Lower lobe of right lung (tissue), 2 donors: ENCODE measurements around the gene STIMATE. TPM values are rescaled to one million over a fixed set of nuclear protein-coding genes. Genes with fewer than 3 reads are reported as not detected.

ENCODE experiments used
- ATAC-seq, 2 donors: fragments of 200-7000 bp; cut with Tn5 transposase; one replicate each; pipeline ENCODE4 v1.9.1; 2020 to 2022; ENCODE audit warnings: mild to moderate bottlenecking in 2 of 2, moderate library complexity in 2 of 2
- DNase-seq: peaks from one replicate; pipeline ENCODE4 v3.0.0-alpha.2; 2020
- H3K27ac ChIP-seq: fragments of 200-600 bp; one replicate; pipeline ENCODE4 v1.8.0; 2022
- H3K27me3 ChIP-seq: fragments of 200-600 bp; one replicate; pipeline ENCODE4 v1.8.0; 2022; ENCODE audit warnings: low read depth
- H3K36me3 ChIP-seq: fragments of 200-600 bp; one replicate; pipeline ENCODE4 v1.8.0; 2022; ENCODE audit warnings: mild to moderate bottlenecking
- H3K4me1 ChIP-seq: fragments of 200-600 bp; one replicate; pipeline ENCODE4 v1.8.0; 2022
- H3K4me3 ChIP-seq: fragments of 200-600 bp; one replicate; pipeline ENCODE4 v1.8.0; 2022; ENCODE audit warnings: mild to moderate bottlenecking
- H3K9me3 ChIP-seq: fragments of 200-600 bp; one replicate; pipeline ENCODE4 v1.8.0; 2022
- intact Hi-C: fragments of 100-400 bp; cut with DNase I; formaldehyde crosslinking; loops from one replicate; pipeline ENCODE4 v1.11.0; 2022
- total RNA-seq: library from RNA; stranded (reverse); fragmentation: NEBNext Ultra II Directional; extraction: Animal tissue kit (Norgen Biotek cat#: 25700); gene quantifications from one replicate; pipeline ENCODE4 v1.2.1, GENCODE V29; 2021
- TF ChIP-seq, protein P1 (sequence below): fragments of 200-600 bp; IDR thresholded peaks from one replicate; pipeline ENCODE4 v1.8.0; 2022; ENCODE audit warnings: antibody characterized with exemption, mild to moderate bottlenecking
- donor health status: DM: no; HTN: yes; CAD: no; lungs with severe emphysema.

STIMATE gene
- total RNA-seq, 1 donor from 2014 or later, result 42.4 TPM

DNA sequence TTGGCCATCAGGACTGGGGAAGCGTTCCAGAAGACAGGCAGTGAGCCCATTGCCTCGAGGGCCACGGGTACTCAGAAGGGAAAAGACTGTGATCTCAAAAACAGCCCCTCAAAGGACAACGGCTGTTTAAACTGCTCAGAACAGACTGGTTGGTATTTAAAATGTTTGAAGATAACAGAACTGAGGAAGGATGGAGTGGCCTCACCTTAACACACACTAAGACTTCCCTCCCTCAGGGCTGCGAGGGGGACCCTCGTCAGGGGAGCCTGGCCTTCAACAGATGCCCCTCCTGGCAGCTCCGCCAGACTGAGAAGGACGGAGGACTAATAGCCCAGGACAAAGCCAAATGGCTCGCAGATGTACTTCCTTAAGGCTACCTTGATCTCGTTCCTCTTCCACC lies 2.6 kb downstream of the STIMATE start:
- H3K9me3 ChIP-seq, result no peaks in the 10 kb centered on the region
- intact Hi-C loops, result no loop called here
- H3K4me3 ChIP-seq, result no peak overlapping the region
- H3K4me1 ChIP-seq, result peaks cover 74% of the 10 kb centered on the region
- H3K27ac ChIP-seq, result no peak overlapping the region
- ATAC-seq (no peak), DNase-seq (no peak)
- TF ChIP-seq, protein P1, sequence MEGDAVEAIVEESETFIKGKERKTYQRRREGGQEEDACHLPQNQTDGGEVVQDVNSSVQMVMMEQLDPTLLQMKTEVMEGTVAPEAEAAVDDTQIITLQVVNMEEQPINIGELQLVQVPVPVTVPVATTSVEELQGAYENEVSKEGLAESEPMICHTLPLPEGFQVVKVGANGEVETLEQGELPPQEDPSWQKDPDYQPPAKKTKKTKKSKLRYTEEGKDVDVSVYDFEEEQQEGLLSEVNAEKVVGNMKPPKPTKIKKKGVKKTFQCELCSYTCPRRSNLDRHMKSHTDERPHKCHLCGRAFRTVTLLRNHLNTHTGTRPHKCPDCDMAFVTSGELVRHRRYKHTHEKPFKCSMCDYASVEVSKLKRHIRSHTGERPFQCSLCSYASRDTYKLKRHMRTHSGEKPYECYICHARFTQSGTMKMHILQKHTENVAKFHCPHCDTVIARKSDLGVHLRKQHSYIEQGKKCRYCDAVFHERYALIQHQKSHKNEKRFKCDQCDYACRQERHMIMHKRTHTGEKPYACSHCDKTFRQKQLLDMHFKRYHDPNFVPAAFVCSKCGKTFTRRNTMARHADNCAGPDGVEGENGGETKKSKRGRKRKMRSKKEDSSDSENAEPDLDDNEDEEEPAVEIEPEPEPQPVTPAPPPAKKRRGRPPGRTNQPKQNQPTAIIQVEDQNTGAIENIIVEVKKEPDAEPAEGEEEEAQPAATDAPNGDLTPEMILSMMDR, result no peak
- no peaks in the 10 kb centered on the region for H3K27me3 ChIP-seq
- H3K36me3 ChIP-seq, result no peaks in the 10 kb centered on the region

GRCh38 chr3:52893723-52894122 lies 3.6 kb downstream of the STIMATE start:
- peaks cover 74% of the 10 kb centered on the region for H3K4me1 ChIP-seq
- no peak for ATAC-seq

DNA sequence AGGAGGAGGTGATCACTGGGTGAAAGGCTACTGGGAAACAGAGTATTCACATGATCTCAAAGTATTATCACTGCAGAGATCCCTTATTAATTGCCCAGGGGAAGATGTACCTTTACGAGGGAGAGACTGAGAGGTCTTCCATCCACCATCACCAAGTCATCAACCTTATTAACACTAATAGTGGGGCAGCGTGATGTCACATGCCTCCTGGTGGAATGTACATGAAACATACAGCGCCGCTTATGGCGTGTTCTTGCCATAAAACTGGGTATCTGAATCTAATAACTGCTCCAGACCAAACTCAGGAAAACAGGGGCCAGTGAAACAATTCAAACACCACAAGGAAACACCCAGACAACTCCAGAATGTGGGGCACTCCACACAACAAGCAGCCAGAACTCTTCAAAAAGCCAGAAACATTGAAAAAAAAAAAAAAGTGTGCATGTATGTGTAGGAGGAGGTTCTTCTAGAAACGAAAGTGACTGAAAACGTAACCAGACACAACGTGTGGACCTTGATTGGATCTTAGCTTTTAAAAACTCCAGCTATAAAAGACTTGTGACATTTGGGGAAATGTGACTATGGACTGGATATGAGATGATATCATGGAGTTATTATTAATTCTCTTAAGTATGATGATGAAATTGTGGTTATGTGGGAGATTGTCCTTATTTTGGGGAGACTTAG lies 4.6 kb downstream of the STIMATE start:
- H3K27ac ChIP-seq, result peak overlapping the region; percentile 75
- no peaks in the 10 kb centered on the region for H3K9me3 ChIP-seq
- peaks cover 70% of the 10 kb centered on the region for H3K4me1 ChIP-seq
- no peaks in the 10 kb centered on the region for H3K27me3 ChIP-seq
- peak overlapping the region; percentile 22 for H3K4me3 ChIP-seq
- TF ChIP-seq, protein P1, result no peak
- intact Hi-C loops, result no loop called here
- ATAC-seq, result no peak
- no peak for DNase-seq
- no peaks in the 10 kb centered on the region for H3K36me3 ChIP-seq

More at GRCh38 chr3:52893723-52894122, 3.6 kb downstream of the STIMATE start:
- no peak overlapping the region for H3K4me3 ChIP-seq
- no peaks in the 10 kb centered on the region for H3K9me3 ChIP-seq
- no peaks in the 10 kb centered on the region for H3K27me3 ChIP-seq
- peak overlapping the region; percentile 13 for H3K27ac ChIP-seq
- intact Hi-C loops, result no loop called here
- TF ChIP-seq, protein P1, result no peak
- no peaks in the 10 kb centered on the region for H3K36me3 ChIP-seq
- no peak for DNase-seq

GRCh38 chr3:52892290-52892624 lies 5.1 kb downstream of the STIMATE start:
- intact Hi-C loops, result no loop called here
- Histone ChIP-seq H3K27me3 (no peaks in the 10 kb centered on the region), H3K4me3 (no peak overlapping the region), H3K27ac (peak overlapping the region; percentile 75), H3K9me3 (no peaks in the 10 kb centered on the region), H3K4me1 (peaks cover 72% of the 10 kb centered on the region), H3K36me3 (no peaks in the 10 kb centered on the region)
- TF ChIP-seq, protein P1, result no peak
- DNase-seq (no peak), ATAC-seq (no peak)

- H3K4me1 ChIP-seq, result peaks cover 74% of the 10 kb centered on the region
- no peaks in the 10 kb centered on the region for H3K27me3 ChIP-seq
- no peak overlapping the region for H3K4me3 ChIP-seq
- TF ChIP-seq, protein P1, result no peak
- DNase-seq (peak; percentile 58), ATAC-seq (peak; percentile 75 to 84)
- intact Hi-C loops, result no loop called here
- H3K36me3 ChIP-seq, result no peaks in the 10 kb centered on the region
- H3K27ac ChIP-seq, result peak overlapping the region; percentile 75
- H3K9me3 ChIP-seq, result no peaks in the 10 kb centered on the region
These were observed 5.7 kb downstream of the STIMATE start for GRCh38 chr3:52891615-52892081.
